GM10266 (cell line): ENCODE measurements around the gene AGMO.

Source experiments
- DNase-seq: peaks from one replicate; pipeline ENCODE4 v3.0.0; 2012; ENCODE audit errors: extremely low spot score
- TF ChIP-seq, protein P1 (sequence below): IDR thresholded peaks from 2 replicates; pipeline ENCODE4 v1.5.1; 2012; ENCODE audit warnings: mild to moderate bottlenecking, low read depth; ENCODE audit not compliant: control insufficient read depth, insufficient read depth; ENCODE audit errors: missing control alignments

Gene AGMO

GRCh38 chr7:15602236-15602635 is 40.4 kb upstream of the AGMO start:
- TF ChIP-seq, protein P1, sequence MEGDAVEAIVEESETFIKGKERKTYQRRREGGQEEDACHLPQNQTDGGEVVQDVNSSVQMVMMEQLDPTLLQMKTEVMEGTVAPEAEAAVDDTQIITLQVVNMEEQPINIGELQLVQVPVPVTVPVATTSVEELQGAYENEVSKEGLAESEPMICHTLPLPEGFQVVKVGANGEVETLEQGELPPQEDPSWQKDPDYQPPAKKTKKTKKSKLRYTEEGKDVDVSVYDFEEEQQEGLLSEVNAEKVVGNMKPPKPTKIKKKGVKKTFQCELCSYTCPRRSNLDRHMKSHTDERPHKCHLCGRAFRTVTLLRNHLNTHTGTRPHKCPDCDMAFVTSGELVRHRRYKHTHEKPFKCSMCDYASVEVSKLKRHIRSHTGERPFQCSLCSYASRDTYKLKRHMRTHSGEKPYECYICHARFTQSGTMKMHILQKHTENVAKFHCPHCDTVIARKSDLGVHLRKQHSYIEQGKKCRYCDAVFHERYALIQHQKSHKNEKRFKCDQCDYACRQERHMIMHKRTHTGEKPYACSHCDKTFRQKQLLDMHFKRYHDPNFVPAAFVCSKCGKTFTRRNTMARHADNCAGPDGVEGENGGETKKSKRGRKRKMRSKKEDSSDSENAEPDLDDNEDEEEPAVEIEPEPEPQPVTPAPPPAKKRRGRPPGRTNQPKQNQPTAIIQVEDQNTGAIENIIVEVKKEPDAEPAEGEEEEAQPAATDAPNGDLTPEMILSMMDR, result no peak
- DNase-seq, result no peak

DNA sequence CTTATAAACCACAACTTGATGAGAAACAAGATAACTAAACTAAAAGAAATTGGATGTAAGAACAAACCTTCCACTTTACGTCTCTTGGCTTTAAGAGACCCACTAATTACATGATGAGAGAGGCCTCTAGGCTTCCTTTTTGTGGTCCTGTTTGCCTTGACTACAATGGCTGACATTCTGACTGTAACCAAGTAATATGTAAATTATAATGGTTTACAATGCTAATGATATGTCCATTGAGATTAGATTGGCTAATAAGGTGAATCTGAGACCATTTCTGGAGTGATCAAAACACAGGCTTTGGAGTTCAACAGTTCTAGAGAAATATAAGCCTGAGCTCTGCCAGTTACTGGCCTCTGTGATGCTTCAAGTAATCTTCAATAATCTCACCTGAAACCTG is 39.4 kb upstream of the AGMO start:
- no peak for DNase-seq
- TF ChIP-seq, protein P1, result no peak

DNA sequence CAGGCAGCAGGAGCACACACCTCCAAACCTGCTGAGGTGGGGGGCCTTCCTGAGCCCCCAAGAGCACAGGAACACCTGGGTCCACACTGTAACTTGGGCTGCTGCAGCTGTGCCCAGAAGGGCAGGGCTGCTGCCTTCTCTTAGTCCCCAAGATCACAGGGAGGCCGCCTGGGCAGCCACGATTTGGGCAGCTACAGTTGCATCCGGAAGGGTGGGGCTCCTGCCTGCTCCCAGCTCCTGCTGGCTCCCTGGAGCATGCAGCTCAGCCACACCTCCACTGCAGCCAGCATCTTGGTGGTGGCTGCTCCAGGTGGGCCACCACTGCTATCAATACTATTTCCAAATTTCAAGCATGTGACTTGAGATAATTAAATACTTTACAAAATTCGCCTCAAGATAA is 38.5 kb upstream of the AGMO start:
- TF ChIP-seq, protein P1, result no peak
- DNase-seq, result no peak

DNA sequence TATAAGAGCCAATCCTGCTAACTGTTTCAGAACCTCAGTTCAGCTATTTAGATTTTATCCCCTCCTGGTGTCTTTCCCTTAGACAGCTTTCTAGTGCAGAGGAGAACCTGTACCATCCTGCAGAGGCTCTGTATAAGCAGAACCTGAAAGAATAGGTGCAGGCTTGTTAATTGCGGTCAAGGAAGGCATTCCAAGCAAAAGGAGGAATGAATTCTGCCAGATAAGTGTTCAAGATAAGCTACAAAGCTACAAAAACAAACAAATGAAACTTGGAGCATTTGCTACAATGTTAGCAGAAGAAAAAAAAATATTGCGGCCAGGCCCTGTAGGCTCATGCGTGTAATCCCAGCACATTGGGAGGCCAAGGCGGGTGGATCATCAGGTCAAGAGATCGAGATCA is 32.6 kb upstream of the AGMO start:
- no peak for DNase-seq
- TF ChIP-seq, protein P1, result no peak

DNA sequence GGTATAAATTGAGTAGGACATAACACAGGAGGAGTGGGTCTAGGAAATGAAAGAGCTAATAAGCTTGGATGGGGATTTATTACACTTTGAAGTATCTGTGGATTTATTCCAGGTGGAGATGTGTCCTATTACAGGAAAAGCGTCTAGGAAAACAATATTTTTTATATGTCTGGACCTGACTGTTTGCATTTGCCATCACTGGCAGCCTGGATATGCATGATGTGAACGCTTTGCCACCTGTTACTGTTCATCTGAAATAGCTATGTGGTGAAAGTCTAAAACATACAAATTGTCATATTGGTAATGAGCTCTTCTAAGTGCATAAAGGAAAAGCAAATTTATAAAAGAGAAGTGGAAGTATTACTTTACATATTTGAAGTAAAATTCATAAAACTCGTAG is 31.6 kb upstream of the AGMO start:
- TF ChIP-seq, protein P1, result no peak

GRCh38 chr7:15586266-15586665 is 24.5 kb upstream of the AGMO start:
- TF ChIP-seq, protein P1, result no peak
- no peak for DNase-seq

More for the DNA sequence above, 31.6 kb upstream of the AGMO start:
- no peak for DNase-seq

- TF ChIP-seq, protein P1, result no peak
- no peak for DNase-seq
Observed at GRCh38 chr7:15584575-15584974, 22.8 kb upstream of the AGMO start.
